Measurements from ENCODE around the gene CCDC63. TPM values are rescaled to one million over a fixed set of nuclear protein-coding genes. Genes with fewer than 3 reads are reported as not detected.

Gene CCDC63
- total RNA-seq (10 to 100 TPM in 1 of 2 donors, 1 to 10 TPM in 1; 9.0 to 12.4 TPM), polyA plus RNA-seq (ENCODE audit: insufficient read depth, low read depth, low replicate concordance) (42.4 TPM)
- long read RNA-seq, donor 1, result 0 reads
- long read RNA-seq, donor 2, result 0 reads

DNA sequence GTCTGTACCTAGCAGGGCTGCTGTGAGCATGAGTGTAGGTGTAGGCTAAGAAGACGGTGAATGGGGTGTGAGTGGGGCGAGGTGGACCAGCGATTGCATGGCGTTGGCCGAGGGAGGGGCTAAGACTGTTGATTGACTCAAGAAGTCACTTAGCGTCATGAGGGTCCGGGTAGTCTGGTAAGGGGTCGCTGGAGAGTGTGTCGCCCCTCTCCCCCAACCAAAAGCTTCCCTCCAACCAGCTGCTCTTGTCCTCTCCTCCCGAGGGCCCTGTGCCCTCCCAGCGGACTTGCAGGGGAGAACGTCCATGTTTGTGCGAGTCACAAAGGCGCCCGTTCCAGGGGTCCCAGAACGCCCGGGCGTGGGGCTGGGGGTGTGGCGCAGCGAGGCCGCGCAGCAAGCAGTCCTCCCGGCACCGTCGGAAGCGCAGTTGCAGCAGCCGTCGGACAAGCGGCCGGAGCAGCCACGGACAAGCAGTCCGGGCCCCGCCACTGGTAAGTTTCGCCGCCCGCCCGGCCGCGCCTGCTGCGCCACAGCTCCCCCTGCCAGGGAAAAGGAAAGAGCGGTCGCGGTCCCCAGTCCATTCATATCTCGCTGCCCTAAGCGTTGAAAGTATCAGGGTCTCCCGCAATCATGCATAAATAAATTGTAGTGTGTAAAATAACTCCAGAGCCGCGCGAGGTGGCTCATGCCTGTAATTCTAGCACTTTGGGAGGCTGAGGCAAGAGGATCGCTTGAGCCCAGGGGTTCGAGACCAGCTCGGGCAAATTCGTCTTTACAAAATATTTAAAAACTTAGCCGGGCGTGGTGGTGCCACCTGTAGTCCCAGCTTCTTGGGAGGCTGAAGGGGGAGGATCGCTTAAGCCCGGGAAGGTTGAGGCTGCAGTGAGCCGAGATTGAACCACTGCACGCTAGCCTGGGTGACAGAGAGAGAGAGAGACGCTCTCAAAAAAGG lies at the start of gene CCDC63:
TSS of gene CCDC63 (plus strand) at position 373 of the 952 bp plus-strand sequence. CDS start 5,968 bp downstream, outside the sequence.
- intact Hi-C loops (cut with DNase I; ENCODE audit: low total_unique reads), result no loop called here
- peak; percentile 66 for DNase-seq
- TF ChIP-seq, protein P1, sequence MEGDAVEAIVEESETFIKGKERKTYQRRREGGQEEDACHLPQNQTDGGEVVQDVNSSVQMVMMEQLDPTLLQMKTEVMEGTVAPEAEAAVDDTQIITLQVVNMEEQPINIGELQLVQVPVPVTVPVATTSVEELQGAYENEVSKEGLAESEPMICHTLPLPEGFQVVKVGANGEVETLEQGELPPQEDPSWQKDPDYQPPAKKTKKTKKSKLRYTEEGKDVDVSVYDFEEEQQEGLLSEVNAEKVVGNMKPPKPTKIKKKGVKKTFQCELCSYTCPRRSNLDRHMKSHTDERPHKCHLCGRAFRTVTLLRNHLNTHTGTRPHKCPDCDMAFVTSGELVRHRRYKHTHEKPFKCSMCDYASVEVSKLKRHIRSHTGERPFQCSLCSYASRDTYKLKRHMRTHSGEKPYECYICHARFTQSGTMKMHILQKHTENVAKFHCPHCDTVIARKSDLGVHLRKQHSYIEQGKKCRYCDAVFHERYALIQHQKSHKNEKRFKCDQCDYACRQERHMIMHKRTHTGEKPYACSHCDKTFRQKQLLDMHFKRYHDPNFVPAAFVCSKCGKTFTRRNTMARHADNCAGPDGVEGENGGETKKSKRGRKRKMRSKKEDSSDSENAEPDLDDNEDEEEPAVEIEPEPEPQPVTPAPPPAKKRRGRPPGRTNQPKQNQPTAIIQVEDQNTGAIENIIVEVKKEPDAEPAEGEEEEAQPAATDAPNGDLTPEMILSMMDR (IDR thresholded peaks at IDR 0.05), result peak in 2 of 3 experiments; percentile 5 to 48
- TF ChIP-seq POLR2A (IDR thresholded peaks at IDR 0.05), result no peak
- no peak within 1 kb of the TSS for H3K27ac ChIP-seq
- 15 to 25% methylated on average over 25 to 59 of the region's 60 CpGs for WGBS, 2 donors
- peak within 1 kb of the TSS; percentile 36 to 56 for H3K4me3 ChIP-seq
- H3K4me1 ChIP-seq, result no peaks in the 10 kb centered on the region
- H3K36me3 ChIP-seq (ENCODE audit: low read depth, missing control alignments), result no peaks in the 10 kb centered on the region
- H3K27me3 ChIP-seq, result no peaks in the 10 kb centered on the region
- no peaks in the 10 kb centered on the region for H3K9me3 ChIP-seq

DNA sequence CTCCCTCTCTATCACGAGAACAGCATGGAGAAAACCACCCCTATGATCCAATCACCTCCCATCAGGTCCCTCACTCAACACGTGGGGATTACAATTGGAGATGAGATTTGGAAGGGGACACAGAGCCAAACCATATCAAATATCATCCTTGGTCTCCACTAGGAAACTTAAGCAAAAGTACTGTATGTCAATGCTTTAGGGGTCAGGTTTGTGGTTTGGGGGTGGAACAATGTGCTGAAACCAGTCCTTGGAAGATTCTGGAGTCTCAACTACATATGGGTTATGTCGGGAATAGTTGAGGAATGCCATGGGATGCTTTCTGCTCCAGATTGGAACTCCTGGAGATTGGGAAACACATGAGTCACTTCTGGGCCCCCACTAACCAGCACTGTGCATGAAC lies 48.3 kb upstream of the CCDC63 start:
- no peak overlapping the region for H3K27ac ChIP-seq
- intact Hi-C loops (cut with DNase I; ENCODE audit: low total_unique reads), result no loop called here
- 44 to 50% methylated on average over 3 of the region's 3 CpGs for WGBS, 2 donors
- no peaks in the 10 kb centered on the region for H3K27me3 ChIP-seq
- no peak for DNase-seq
- TF ChIP-seq, protein P1 (IDR thresholded peaks at IDR 0.05), result no peak
- no peak for TF ChIP-seq POLR2A (IDR thresholded peaks at IDR 0.05)
- no peaks in the 10 kb centered on the region for H3K36me3 ChIP-seq (ENCODE audit: low read depth, missing control alignments)
- no peak overlapping the region for H3K4me3 ChIP-seq
- no peaks in the 10 kb centered on the region for H3K4me1 ChIP-seq
- no peaks in the 10 kb centered on the region for H3K9me3 ChIP-seq

DNA sequence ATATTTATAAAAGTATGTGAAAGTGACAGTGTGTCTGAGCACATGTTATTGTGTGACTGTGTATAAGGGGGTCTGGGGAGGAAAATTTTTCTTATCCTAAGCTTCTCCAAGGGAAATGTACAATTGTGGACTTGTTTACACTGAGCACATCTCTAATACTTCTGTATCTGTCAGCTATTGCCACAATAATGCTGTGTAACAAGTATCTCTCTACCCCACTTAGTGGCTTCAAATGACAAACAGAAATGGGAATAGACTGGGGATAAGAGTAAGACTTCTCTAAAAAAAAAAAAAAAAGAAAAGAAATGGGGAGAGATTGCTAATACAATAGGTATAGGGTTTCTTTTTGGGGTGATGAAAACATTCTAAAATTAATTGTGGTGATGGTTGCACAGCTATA lies 44.3 kb upstream of the CCDC63 start:
- Histone ChIP-seq H3K27me3 (no peaks in the 10 kb centered on the region), H3K36me3 (ENCODE audit: low read depth, missing control alignments) (no peaks in the 10 kb centered on the region), H3K4me3 (no peak overlapping the region), H3K4me1 (no peaks in the 10 kb centered on the region), H3K27ac (no peak overlapping the region), H3K9me3 (no peaks in the 10 kb centered on the region)
- intact Hi-C loops (cut with DNase I; ENCODE audit: low total_unique reads), result no loop called here
- TF ChIP-seq, protein P1 (IDR thresholded peaks at IDR 0.05), result no peak
- TF ChIP-seq POLR2A (IDR thresholded peaks at IDR 0.05), result no peak
- no peak for DNase-seq

DNA sequence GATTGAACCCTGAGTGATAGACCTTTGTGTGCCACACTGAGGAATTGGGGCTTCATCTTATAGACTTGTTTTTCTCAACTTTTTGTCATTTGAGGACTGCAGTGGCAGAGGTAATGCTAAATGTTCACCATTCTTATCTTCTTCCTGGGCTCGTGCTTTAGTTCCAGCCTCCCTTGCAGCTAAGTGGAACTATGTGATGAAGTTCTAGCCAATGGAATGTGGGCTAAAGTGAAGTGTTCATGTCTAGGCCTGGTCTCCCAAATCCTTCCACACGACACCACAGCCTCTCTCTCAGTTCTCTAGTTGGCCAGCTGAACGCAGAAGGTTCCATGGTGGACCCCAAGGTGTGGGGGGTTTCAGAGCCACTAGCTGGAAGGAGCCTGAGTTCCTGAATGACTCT lies 42.4 kb upstream of the CCDC63 start:
- DNase-seq, result no peak
- 97% methylated on average over 3 of the region's 3 CpGs for WGBS, 2 donors
- TF ChIP-seq, protein P1 (IDR thresholded peaks at IDR 0.05), result no peak
- TF ChIP-seq POLR2A (IDR thresholded peaks at IDR 0.05), result no peak
- intact Hi-C loops (cut with DNase I; ENCODE audit: low total_unique reads), result no loop called here
- no peaks in the 10 kb centered on the region for H3K4me1 ChIP-seq
- H3K4me3 ChIP-seq, result no peak overlapping the region
- H3K27me3 ChIP-seq, result no peaks in the 10 kb centered on the region
- no peaks in the 10 kb centered on the region for H3K36me3 ChIP-seq (ENCODE audit: low read depth, missing control alignments)
- no peaks in the 10 kb centered on the region for H3K9me3 ChIP-seq
- H3K27ac ChIP-seq, result no peak overlapping the region
